ENCODE data around the gene ANXA11.

The ANXA11 gene

GRCh38 chr10:80122110-80122710, 83.1 kb downstream of the ANXA11 start:
- FAIRE-seq (no peak), DNase-seq (ENCODE audit: insufficient read length, low spot score) (no peak)

GRCh38 chr10:80118669-80119068, 86.7 kb downstream of the ANXA11 start:
- FAIRE-seq (no peak), DNase-seq (ENCODE audit: insufficient read length, low spot score) (no peak)

GRCh38 chr10:80110986-80111385, 94.4 kb downstream of the ANXA11 start:
- no peak for FAIRE-seq
- no peak for DNase-seq (ENCODE audit: insufficient read length, low spot score)

GRCh38 chr10:80108576-80109239, 96.6 kb downstream of the ANXA11 start:
- FAIRE-seq (no peak), DNase-seq (ENCODE audit: insufficient read length, low spot score) (no peak)

GRCh38 chr10:80104066-80104926, 101.0 kb downstream of the ANXA11 start:
- DNase-seq (ENCODE audit: insufficient read length, low spot score) (peak; percentile 7), FAIRE-seq (no peak)
